Cardiac fibroblast (primary cell): ENCODE measurements around the gene SETD7.

ENCODE experiments used
- DNase-seq, 2 donors: peaks; one replicate each; pipeline versions ENCODE4 v3.0.0 to v3.0.0-alpha.2; 2010; ENCODE audit warnings: low read depth in 2 of 2
- H3K4me3 ChIP-seq, 2 donors: replicated peaks in 1 of 2; 1 replicate in 1 of 2; 2 replicates in 1 of 2; pipeline ENCODE4 v1.5.1; 2011; ENCODE audit warnings: low read depth in 2 of 2, low read length in 2 of 2, mild to moderate bottlenecking in 2 of 2, moderate library complexity in 1 of 2
- TF ChIP-seq, protein P1 (sequence below): IDR thresholded peaks from one replicate; pipeline ENCODE4 v1.5.1; 2011; ENCODE audit warnings: low read depth, mild to moderate bottlenecking, low read length, inconsistent platforms

Gene SETD7

DNA sequence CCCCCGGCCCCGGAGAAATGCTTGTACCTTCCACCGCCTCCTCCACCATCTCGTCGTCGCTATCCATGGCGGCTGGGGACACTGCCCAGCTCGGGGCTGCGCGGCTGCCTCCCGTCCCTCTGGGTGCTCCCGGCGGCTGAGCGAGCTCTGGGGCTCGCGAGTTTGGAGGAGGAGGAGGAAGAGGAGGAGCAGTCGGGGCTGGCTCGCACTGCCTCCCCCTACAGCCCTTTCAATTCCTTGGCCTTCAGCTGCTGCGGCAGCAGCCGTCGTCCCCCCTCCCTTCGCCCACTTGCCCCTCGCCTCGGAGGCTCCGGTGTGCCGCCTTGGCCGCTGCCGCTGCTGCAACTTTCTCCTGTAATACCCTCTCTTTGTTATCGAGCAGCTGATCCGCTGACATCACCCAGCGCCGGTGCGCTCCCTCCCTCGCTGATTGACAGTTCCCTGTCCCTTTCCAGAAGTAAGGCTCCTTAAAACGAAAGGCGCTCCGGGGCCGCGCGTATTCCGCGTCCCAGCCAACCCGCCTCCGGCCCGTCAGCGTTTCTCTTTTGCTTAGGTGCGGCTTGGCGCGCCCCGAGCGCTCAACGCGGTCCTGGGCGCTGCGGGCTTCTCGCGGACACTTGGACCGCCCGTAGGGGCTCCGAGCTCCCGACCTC lies at the start of gene SETD7:
Gene SETD7, minus strand, starts transcription at position 149 of the 653 bp plus-strand sequence. Its CDS starts 82 bp downstream, at position 67.
- TF ChIP-seq, protein P1, sequence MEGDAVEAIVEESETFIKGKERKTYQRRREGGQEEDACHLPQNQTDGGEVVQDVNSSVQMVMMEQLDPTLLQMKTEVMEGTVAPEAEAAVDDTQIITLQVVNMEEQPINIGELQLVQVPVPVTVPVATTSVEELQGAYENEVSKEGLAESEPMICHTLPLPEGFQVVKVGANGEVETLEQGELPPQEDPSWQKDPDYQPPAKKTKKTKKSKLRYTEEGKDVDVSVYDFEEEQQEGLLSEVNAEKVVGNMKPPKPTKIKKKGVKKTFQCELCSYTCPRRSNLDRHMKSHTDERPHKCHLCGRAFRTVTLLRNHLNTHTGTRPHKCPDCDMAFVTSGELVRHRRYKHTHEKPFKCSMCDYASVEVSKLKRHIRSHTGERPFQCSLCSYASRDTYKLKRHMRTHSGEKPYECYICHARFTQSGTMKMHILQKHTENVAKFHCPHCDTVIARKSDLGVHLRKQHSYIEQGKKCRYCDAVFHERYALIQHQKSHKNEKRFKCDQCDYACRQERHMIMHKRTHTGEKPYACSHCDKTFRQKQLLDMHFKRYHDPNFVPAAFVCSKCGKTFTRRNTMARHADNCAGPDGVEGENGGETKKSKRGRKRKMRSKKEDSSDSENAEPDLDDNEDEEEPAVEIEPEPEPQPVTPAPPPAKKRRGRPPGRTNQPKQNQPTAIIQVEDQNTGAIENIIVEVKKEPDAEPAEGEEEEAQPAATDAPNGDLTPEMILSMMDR, result no peak
- peak; percentile 80 to 86 for DNase-seq
- H3K4me3 ChIP-seq, result peak within 1 kb of the TSS; percentile 84 to 90

DNA sequence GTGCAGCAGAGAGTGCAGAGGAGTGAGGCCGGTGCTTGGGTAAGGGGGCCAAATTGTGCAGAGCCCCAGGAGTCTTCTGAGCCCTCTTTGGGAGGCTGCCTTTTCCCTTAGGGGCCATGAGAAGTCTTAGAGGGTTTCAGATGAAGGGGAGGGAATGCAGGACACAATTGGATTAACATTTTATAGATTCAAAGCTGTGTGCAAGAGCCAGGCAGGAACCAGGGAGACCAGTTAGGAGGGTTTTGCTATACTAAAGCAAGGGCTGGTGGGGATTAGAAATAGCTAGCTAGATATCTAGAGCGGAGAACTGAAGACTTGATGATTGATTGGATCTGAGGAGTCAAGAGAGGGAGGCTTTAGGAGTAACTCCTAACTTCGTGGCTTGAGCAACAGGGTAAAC lies 49.5 kb upstream of the SETD7 start:
- no peak overlapping the region for H3K4me3 ChIP-seq
- TF ChIP-seq, protein P1, result no peak
- DNase-seq, result no peak

DNA sequence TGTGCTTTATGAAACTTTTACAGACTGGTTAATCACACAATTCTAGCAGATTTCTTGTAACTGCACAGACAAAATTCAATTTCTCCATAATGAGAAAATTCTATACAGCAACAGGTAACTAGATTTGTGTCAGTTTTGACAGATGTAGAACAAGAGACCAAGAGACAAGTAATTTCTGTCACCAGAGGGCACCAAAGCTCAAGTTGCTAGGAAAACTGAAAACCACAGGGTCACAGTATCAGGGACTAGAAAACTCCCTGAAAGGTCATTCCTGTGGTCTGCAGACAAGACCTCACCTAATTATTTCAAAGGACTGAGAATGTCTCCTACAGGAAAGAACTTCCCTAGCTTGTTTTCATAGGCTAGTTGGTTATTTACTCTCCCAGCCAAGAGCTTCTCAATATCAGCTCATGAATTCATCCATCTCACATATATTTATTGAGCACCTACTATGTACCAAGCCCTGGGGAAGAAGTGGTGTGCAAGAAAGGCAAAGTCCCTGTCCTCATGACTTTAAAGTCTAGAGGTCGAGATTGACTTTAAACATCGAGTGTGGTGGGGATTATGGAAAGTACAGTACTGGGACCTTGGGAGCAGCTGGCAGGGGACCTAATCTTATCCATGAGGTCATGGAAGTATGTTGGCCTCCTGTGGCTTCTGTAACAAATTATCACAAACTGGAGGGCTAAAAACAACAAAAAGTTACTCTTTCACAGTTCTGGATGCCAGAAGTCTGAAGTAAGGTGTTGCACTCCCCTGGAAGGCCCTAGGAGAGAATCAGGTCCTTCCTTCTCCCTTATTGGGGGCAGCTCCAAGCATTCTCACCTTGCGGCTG lies 47.8 kb upstream of the SETD7 start:
- peak; percentile 74 to 82 for DNase-seq
- TF ChIP-seq, protein P1, result peak; percentile 65
- H3K4me3 ChIP-seq, result no peak overlapping the region

DNA sequence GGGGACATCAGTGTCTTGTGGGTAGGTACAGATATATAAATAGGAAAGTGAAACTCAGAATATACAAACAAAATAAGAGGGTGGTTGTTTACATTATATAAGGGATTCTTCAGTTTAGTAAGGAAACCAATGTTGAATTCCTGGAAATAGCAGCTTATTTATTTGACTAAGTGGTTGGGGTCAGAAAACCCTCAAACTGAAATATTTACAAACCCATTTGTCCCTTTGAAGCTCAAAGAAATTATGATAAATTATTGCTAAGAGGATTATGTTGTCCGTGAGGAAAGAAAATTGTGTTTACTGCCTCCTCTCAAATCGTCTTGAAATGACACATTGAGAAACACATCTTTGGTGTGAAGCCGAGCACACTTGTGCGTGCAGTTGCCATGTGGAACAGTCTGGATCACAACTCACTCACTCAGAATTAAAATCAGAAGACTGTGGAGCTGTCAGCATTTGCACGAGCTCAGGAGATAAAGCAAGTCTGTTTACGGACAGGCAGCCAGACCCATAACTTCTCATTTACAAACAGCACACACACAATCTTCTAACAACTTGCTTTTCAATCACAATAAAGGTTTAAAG lies 46.8 kb upstream of the SETD7 start:
- TF ChIP-seq, protein P1, result no peak
- no peak for DNase-seq
- no peak overlapping the region for H3K4me3 ChIP-seq

DNA sequence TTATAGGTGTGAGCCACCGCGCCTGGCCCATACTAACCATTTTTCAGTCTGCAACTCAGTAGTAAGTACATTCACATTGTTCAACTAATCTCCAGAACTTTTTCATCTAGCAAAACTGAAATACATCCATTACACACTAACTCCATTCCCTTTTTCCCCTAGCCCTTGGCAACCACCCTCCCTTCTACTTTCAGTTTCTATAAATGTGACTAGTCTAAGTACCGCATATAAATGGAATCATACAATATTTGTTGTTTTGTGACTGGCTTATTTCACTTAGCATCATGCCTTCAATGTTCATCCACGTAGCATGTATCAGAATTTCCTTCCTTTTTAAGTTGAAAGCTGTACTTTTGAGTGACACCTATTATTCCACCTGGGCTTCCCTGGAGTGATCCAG lies 44.6 kb upstream of the SETD7 start:
- TF ChIP-seq, protein P1, result no peak
- H3K4me3 ChIP-seq, result no peak overlapping the region
- DNase-seq, result no peak

DNA sequence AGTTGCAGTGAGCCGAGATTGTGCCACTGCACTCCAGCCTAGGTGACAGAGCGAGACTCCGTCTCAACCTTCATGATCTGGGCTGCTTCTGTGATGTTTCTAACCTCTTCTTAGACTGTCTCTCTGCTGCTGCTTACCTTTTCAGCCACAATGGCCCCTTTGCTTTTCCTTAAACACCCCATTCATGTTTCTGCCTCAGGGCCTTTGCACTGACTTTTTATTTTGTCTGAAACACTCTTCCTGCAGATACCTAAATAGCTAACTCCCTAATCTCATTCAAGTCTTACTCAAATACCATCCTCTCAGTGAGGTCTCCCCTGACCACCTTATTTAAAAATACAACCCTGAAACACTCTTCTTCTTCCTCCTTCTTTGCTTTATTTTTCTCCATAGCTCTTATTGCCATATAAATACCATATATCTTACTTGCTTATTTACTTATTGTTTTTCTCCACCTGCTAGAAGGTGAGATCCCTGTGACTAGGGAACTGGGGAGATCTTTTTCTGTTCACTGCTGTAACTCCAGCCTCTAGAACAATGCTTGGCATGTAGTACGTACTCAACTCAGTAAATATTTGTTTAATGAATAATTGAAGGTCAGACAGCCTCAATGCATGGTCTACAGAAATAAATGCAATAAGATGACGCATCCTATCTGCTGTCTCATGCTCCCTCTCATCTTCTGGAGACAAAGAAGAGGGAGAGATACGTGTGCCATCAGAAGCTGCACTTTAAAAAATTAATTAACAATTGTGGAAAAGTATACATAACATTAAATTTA lies 43.8 kb upstream of the SETD7 start:
- TF ChIP-seq, protein P1, result no peak
- DNase-seq, result peak in 1 of 2 donors; percentile 94
- H3K4me3 ChIP-seq, result no peak overlapping the region
